Activated T-helper 1 cell treated with Interleukin-2 at 50 U/mL for 16 hours (primary cell): ENCODE data around the gene PTPN6.

Source experiments
- DNase-seq: peaks from one replicate; pipeline ENCODE4 v3.0.0-alpha.2; 2020; ENCODE audit warnings: low read depth

PTPN6 gene

DNA sequence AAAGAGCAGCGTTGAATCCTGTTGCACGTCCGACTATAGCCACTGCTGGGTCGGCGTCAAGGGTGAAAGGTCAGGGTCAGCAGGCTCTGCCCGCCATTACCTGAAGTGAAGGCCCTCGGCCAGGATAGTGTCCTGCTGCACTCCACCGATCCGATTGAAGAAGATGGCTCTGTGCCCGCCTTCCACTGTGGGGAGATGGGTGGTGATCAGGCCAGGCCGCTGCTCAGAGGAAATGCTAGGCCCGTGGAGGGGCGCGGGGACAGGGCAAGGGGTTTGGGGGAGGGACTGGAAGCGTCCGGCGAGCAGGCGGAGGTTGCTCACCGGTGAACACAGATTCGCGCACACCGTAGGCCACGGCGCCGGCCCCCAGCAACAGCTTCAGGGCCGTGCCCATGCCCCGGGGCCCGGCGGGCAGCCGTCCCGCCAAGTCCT, 19.0 kb downstream of the PTPN6 start:
- no peak for DNase-seq

DNA sequence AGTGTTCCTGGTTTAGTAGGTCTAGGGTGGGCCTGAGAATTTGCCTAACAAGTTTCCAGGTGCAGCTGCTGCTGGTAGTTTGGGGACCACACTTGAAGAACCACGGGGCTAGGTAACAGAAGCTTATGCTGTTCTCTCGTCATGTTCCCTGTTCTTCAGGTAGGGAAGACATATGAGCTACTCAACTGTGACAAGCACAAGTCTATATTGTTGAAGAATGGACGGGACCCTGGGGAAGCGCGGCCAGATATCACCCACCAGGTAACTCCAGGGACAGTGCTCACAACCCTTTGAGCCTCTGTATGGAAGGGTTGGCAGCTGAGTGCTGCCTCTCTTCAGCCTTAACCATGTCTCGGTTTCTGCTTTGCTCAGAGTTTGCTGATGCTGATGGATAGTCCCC, 23.0 kb downstream of the PTPN6 start:
- no peak for DNase-seq

- no peak for DNase-seq
Observed at GRCh38 chr12:6975297-6976032, 24.3 kb downstream of the PTPN6 start.

DNA sequence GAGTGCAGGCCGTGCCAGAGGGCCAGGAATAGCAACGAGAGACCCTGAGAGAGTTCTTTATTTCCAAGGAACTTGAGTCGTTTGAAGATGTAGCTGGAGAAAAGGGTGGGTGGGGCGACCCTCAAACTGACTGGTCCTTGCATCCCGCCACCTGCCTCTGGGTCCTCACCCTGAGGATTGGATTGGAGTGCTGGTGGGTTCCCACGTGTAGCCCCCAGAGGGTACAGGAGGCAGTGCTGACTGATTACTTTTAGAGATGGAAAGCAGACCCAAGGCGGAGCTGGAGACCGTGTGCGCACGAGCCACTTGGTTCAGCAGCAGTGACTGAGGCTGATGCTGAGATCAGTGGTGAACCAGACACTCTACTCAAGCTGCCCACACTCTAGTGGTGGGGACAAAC, 26.5 kb downstream of the PTPN6 start:
- DNase-seq, result no peak

GRCh38 chr12:6978188-6978587, 27.0 kb downstream of the PTPN6 start:
- DNase-seq, result no peak

DNA sequence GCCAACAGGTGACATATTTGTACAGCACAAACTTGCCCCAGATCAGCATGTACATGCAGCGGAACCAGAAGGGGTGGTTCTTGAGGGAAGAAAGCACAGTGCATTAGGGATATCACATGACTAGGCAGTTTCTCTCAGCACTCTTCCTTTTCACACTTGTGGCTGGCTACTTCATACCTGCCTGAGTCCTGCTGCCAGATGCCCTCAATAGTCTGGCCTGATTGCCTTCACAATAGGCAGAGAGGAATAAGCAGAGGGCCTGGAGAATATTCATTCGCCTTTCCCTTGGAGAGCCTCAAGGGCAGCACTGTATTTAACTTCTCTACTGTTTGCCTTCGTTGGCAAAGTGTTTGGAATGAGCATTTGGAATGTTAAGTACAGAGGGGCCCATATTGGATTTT, 27.5 kb downstream of the PTPN6 start:
- DNase-seq, result no peak

GRCh38 chr12:6979021-6979420, 27.9 kb downstream of the PTPN6 start:
- no peak for DNase-seq

- no peak for DNase-seq
Observed at GRCh38 chr12:6979453-6979852, 28.3 kb downstream of the PTPN6 start.

DNA sequence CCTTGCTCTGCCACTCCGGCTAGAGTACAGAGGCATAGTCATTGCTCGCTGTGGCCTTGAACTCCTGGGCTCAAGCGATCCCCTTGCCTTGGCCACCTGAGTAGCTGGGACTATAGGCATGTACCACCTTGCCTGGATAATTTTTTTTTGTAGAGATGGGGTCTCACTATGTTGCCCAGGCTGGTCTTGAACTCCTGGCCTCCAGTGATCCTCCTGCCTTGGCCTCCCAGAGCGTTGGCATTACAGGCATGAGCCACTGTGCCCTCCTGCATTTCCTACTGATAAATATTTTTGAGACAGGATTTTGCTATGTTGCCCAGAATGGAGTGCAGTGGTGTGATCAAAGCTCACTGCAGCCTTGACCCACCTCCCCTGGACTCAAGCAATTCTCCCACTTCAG, 28.9 kb downstream of the PTPN6 start:
- no peak for DNase-seq

- no peak for DNase-seq
Observed at GRCh38 chr12:6980740-6981139, 29.6 kb downstream of the PTPN6 start.

- DNase-seq, result no peak
Observed at GRCh38 chr12:6981152-6982052, 30.2 kb downstream of the PTPN6 start.

GRCh38 chr12:6982532-6982931, 31.4 kb downstream of the PTPN6 start:
- no peak for DNase-seq

DNA sequence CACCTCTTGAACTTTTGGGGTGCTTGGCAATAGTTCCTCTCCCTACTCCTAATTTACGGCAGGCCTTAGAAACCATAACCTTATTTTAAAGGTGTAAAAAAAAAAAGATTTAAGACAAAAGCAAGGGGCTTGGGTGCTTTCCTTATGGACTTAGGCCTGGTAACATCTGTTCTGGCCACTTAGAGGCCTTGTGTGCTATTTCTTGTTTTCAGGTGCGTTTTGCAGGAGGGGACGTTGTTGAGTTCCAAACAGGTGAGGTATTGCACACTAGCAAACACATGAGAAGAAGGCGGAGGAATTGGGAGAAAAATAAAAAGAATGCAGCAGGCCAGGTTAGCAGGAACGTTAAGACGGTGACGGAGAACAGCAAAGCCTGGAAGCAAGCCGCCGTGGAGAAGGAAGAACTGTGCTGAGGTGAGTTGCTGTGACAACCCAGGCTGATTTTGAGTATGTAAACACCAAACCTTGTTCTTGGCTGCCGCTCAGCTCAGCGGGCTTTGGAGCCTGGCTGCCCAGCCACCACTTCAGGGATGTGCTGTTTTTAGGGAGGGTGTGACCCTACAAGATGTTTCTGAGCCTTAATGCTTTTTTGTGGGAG, 36.9 kb downstream of the PTPN6 start:
- DNase-seq, result no peak

DNA sequence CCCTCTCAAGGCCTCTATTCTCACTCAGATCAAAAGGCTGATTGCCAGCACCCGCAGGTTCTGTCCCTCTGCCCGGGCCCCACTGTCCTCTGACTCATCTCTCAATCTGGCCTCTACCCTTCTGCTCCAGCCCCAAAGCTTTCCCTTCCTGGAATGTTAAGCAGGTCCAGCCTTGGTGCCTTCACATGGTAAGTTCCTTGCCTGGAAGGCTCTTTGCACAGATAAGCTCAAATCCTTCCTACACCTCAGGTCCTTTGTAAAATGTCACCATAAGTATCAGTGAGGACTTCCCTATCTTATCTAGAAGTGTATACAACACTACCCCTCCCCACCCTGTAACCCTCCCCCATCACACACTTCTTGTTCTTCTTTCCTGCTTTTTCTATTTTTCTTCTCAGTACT, 44.9 kb downstream of the PTPN6 start:
- DNase-seq, result no peak

GRCh38 chr12:6998715-6999451, 47.7 kb downstream of the PTPN6 start:
- DNase-seq, result no peak

- no peak for DNase-seq
Observed at GRCh38 chr12:7001921-7002591, 50.9 kb downstream of the PTPN6 start.

GRCh38 chr12:7004287-7004803, 53.2 kb downstream of the PTPN6 start:
- DNase-seq, result no peak

GRCh38 chr12:7004840-7005239, 53.7 kb downstream of the PTPN6 start:
- DNase-seq, result no peak

DNA sequence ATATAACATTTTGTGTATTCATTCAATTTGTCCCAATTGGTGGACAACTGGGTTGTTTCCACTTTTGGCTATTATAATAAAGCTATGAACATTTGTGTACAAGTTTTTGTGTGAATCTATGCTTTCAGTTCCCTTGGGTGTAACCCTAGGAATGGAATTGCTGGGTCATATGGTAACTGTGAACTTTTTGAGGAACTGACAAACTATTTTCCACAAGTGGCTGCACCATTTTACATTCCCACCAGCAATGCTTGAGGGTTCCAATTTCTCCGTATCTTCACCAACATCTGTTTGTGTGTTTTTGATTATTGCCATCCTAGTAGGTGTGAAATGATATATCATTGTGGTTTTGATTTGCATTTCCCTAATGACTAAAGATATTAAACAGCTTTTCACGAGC, 54.2 kb downstream of the PTPN6 start:
- DNase-seq, result no peak

DNA sequence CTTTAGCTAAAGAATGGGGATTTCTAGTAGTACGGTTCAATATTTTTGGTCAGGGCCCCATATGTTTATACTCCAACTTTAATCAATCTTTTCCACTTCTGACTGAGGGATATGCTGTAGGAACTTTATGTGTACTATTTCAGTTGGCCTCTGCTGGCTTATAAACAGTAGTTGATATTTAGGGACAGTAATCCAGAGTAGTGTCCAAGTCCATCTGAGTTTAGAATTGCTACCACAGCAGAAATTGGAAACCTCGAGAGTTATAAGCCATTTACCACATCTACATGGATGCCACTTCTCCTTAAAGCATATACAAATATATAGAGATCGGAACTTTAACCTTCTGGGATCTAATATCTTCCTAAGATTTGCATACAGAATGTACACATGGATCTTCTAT, 55.5 kb downstream of the PTPN6 start:
- DNase-seq, result no peak

- no peak for DNase-seq
Observed at GRCh38 chr12:7008864-7009263, 57.7 kb downstream of the PTPN6 start.
